Trophoblast cell (in vitro differentiated cells and primary cell): Measurements from ENCODE around the gene CFAP92.

ENCODE experiments used
- DNase-seq, 2 donors: peaks; one replicate each; pipeline ENCODE4 v3.0.0-alpha.2; 2016
- H2AFZ ChIP-seq: 2 replicates; pipeline ENCODE4 v1.6.1; 2013; ENCODE audit warnings: low read length, moderate library complexity, mild to moderate bottlenecking; ENCODE audit not compliant: insufficient read depth, poor library complexity
- H2AK5ac ChIP-seq: 2 replicates; pipeline ENCODE4 v1.6.1; 2013; ENCODE audit warnings: mild to moderate bottlenecking, low read length
- H2BK120ac ChIP-seq: 2 replicates; pipeline ENCODE4 v1.6.1; 2013; ENCODE audit warnings: low read length, mild to moderate bottlenecking, moderate library complexity; ENCODE audit not compliant: insufficient read depth, poor library complexity
- H2BK12ac ChIP-seq: 2 replicates; pipeline ENCODE4 v1.6.1; 2013; ENCODE audit warnings: mild to moderate bottlenecking, low read length, moderate library complexity
- H2BK5ac ChIP-seq: 2 replicates; pipeline ENCODE4 v1.6.1; 2013; ENCODE audit warnings: low read length, low read depth, moderate library complexity, mild to moderate bottlenecking; ENCODE audit not compliant: poor library complexity
- H3K14ac ChIP-seq: 2 replicates; pipeline ENCODE4 v1.6.1; 2013; ENCODE audit warnings: mild to moderate bottlenecking, low read length
- H3K18ac ChIP-seq: 2 replicates; pipeline ENCODE4 v1.6.1; 2013; ENCODE audit warnings: mild to moderate bottlenecking, low read length
- H3K23ac ChIP-seq: 2 replicates; pipeline ENCODE4 v1.6.1; 2013; ENCODE audit warnings: low read length
- H3K27ac ChIP-seq: 2 replicates; pipeline ENCODE4 v1.5.1; 2013; ENCODE audit warnings: low read depth, mild to moderate bottlenecking, inconsistent platforms, low read length, moderate library complexity
- H3K27me3 ChIP-seq: 2 replicates; pipeline ENCODE4 v1.6.1; 2013; ENCODE audit warnings: inconsistent platforms, mild to moderate bottlenecking, low read length, moderate library complexity; ENCODE audit not compliant: insufficient read depth
- H3K36me3 ChIP-seq, 2 experiments: 1 replicate in 1 of 2; 2 replicates in 1 of 2; pipeline ENCODE4 v1.6.1; 2013; ENCODE audit warnings: low read length in 2 of 2, mild to moderate bottlenecking in 2 of 2, moderate library complexity in 1 of 2; ENCODE audit not compliant: insufficient read depth in 2 of 2, control insufficient read depth in 1 of 2
- H3K4ac ChIP-seq: 2 replicates; pipeline ENCODE4 v1.6.1; 2013; ENCODE audit warnings: low read depth, mild to moderate bottlenecking, low read length, moderate library complexity
- H3K4me1 ChIP-seq, 2 experiments: 1 replicate in 1 of 2; 2 replicates in 1 of 2; pipeline ENCODE4 v1.6.1; 2013; ENCODE audit warnings: low read length in 2 of 2, mild to moderate bottlenecking in 2 of 2, moderate library complexity in 1 of 2; ENCODE audit not compliant: insufficient read depth in 2 of 2, control insufficient read depth in 1 of 2
- H3K4me2 ChIP-seq: 2 replicates; pipeline ENCODE4 v1.6.1; 2013; ENCODE audit warnings: inconsistent platforms, mild to moderate bottlenecking, low read length, moderate library complexity
- H3K4me3 ChIP-seq: 2 replicates; pipeline ENCODE4 v1.5.1; 2013; ENCODE audit warnings: mild to moderate bottlenecking, low read depth, low read length, inconsistent platforms
- H3K79me1 ChIP-seq: one replicate; pipeline ENCODE4 v1.6.1; 2013; ENCODE audit warnings: low read length
- H3K79me2 ChIP-seq: 2 replicates; pipeline ENCODE4 v1.6.1; 2013; ENCODE audit warnings: low read length, mild to moderate bottlenecking; ENCODE audit not compliant: control insufficient read depth, insufficient read depth, poor library complexity
- H3K9ac ChIP-seq: 2 replicates; pipeline ENCODE4 v1.6.1; 2013; ENCODE audit warnings: mild to moderate bottlenecking, low read length
- H3K9me3 ChIP-seq: 2 replicates; pipeline ENCODE4 v1.6.1; 2013; ENCODE audit warnings: low read depth, mild to moderate bottlenecking, control low read depth, inconsistent platforms, low read length; ENCODE audit not compliant: insufficient read depth
- H4K12ac ChIP-seq: 2 replicates; pipeline ENCODE4 v1.6.1; 2013; ENCODE audit warnings: low read depth, mild to moderate bottlenecking, low read length, moderate library complexity
- H4K8ac ChIP-seq: 2 replicates; pipeline ENCODE4 v1.6.1; 2013; ENCODE audit warnings: low read depth, mild to moderate bottlenecking, low read length, moderate library complexity
- H4K91ac ChIP-seq: one replicate; pipeline ENCODE4 v1.6.1; 2013; ENCODE audit warnings: low read depth, mild to moderate bottlenecking, low read length, moderate library complexity
- WGBS: extraction: QIAGEN DNeasy Blood & Tissue Kit; methylation state at CpG from one replicate; pipeline ENCODE4 v1.1.7; 2013; ENCODE audit warnings: missing lambda C conversion rate; ENCODE audit not compliant: insufficient read length, insufficient coverage; ENCODE audit errors: extremely low coverage; 5-methylcytosine and 5-hydroxymethylcytosine counted together

CFAP92 gene

DNA sequence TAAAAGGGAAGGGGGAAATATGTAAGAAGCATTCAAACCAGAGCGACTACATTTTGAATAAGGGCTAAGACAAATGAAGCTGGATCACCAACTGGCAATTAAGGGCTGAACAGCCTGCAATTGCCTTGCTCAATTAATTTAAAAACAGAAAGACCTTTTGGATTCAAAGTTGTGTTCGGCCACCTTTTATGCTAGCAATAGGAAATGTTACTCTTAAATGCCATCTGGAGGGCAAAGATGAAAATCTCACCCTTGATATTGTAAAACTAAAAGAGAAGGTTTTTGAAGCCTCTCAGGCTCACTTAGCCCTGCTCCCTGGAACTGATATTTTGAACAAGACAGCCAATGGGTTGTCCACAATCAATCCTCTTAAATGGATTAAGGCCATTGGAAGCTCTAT, 70.3 kb downstream of the CFAP92 start:
- Histone ChIP-seq H4K91ac (no peak overlapping the region), H3K4me3 (no peak overlapping the region), H2BK12ac (no peak overlapping the region), H3K27me3 (no peaks in the 10 kb centered on the region), H4K12ac (no peak overlapping the region), H3K4me2 (no peak overlapping the region), H3K4me1 (no peaks in the 10 kb centered on the region), H3K4ac (no peak overlapping the region), H3K79me2 (no peaks in the 10 kb centered on the region), H2BK5ac (no peak overlapping the region), H2BK120ac (no peak overlapping the region), H3K9me3 (peaks cover 20% of the 10 kb centered on the region), H4K8ac (no peak overlapping the region), H3K14ac (no peak overlapping the region), H3K79me1 (no peaks in the 10 kb centered on the region), H3K18ac (no peak overlapping the region), H3K23ac (no peak overlapping the region), H3K27ac (no peak overlapping the region), H2AK5ac (no peak overlapping the region), H3K9ac (no peak overlapping the region), H3K36me3 (peaks cover 0 to 3% of the 10 kb centered on the region in 2 experiments), H2AFZ (no peak overlapping the region)
- DNase-seq = no peak
- WGBS = no CpG with 5 or more reads among the region's 2 CpGs

DNA sequence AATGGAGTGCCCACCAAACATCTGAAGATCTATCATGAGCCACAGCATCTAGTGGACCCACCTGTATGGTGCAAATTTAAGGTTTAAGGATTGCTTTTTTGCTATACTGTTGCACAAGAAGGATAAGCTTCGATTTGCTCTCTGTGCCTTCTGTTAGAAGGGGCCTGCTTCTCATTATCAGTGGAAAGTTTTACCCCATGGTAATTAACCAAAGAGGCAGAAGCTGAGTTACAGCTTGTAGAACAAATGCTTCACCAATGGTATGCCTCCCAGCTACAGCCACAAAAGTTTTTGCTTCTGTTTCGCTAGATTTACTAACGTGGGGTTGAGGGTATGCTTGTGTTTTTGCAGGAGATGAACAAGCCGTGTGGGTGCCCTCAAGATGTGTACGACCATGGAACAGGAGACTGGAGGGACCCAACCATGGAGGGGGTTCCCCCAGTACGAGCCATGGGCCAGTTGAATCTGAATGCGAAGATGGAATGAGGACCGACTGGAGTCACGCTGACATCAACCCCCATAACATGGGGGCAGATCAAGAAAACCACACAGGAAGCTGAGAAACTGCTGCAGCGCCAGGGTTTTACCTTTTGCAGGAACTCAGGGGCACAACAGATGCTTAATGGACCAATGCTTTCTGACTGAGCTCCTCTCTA, 70.9 kb downstream of the CFAP92 start:
- no peak overlapping the region for H4K91ac ChIP-seq
- H4K12ac ChIP-seq = no peak overlapping the region
- no peak overlapping the region for H3K4me3 ChIP-seq
- no peak overlapping the region for H3K27ac ChIP-seq
- peaks cover 20% of the 10 kb centered on the region for H3K9me3 ChIP-seq
- H3K14ac ChIP-seq = no peak overlapping the region
- H3K18ac ChIP-seq = no peak overlapping the region
- no peak overlapping the region for H2BK5ac ChIP-seq
- no peak overlapping the region for H3K4me2 ChIP-seq
- no peak overlapping the region for H3K4ac ChIP-seq
- no peak overlapping the region for H3K23ac ChIP-seq
- H2AK5ac ChIP-seq = no peak overlapping the region
- no peak overlapping the region for H2BK12ac ChIP-seq
- H3K79me2 ChIP-seq = no peaks in the 10 kb centered on the region
- no peak overlapping the region for H4K8ac ChIP-seq
- no peak overlapping the region for H3K9ac ChIP-seq
- no peak overlapping the region for H2AFZ ChIP-seq
- H3K36me3 ChIP-seq = peaks cover 0 to 3% of the 10 kb centered on the region in 2 experiments
- no peaks in the 10 kb centered on the region for H3K27me3 ChIP-seq
- H2BK120ac ChIP-seq = no peak overlapping the region
- DNase-seq = no peak
- WGBS = no CpG with 5 or more reads among the region's 10 CpGs
- H3K79me1 ChIP-seq = no peaks in the 10 kb centered on the region
- H3K4me1 ChIP-seq = no peaks in the 10 kb centered on the region

DNA sequence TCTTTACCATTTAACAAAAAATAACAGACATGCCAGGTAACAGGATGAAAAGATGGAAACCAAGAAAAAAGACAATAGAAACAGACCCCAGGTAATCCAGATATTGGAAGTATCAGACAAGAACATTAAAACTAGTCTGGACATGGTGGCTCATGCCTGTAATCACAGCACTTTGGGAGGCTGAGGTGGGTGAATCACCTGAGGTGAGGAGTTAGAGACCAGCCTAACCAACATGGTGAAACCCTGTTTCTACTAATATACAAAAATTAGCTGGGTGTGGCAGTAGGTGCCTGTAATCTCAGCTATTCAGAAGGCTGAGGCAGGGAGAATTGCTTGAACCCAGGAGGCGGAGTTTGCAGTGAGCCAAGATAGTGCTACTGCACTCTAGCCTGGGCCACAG, 73.9 kb downstream of the CFAP92 start:
- Histone ChIP-seq H3K18ac (no peak overlapping the region), H4K12ac (no peak overlapping the region), H4K8ac (no peak overlapping the region), H3K9ac (no peak overlapping the region), H2BK120ac (no peak overlapping the region), H3K79me1 (no peaks in the 10 kb centered on the region), H3K79me2 (no peaks in the 10 kb centered on the region), H3K4me3 (no peak overlapping the region), H3K4me2 (no peak overlapping the region), H2AFZ (no peak overlapping the region), H3K14ac (no peak overlapping the region), H2BK12ac (no peak overlapping the region), H3K27ac (no peak overlapping the region), H3K27me3 (no peaks in the 10 kb centered on the region), H2BK5ac (no peak overlapping the region), H3K9me3 (peaks cover 18% of the 10 kb centered on the region), H3K4me1 (no peaks in the 10 kb centered on the region), H3K4ac (no peak overlapping the region), H4K91ac (no peak overlapping the region), H3K23ac (no peak overlapping the region), H2AK5ac (no peak overlapping the region), H3K36me3 (peaks cover 6 to 15% of the 10 kb centered on the region in 2 experiments)
- WGBS = no CpG with 5 or more reads among the region's 1 CpG
- no peak for DNase-seq

DNA sequence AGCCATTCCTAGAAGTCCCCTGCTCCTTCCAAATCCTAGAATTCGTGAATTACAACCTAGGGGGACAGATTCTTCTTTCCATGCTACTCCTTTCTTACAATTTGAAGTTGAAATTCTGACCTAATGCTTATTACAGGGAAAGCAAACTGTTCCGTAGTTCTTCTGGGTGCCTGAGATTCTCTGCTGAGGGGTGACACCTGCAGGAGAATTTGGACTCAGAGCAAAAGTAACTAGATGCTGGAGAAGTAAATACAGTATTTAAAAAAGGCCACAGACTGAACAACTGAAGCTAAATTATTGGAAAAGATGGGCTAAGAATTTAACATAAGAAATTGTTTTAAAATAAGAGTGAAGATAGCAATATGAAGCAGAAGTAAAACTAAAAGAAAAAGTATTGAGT, 76.6 kb downstream of the CFAP92 start:
- DNase-seq = no peak
- Histone ChIP-seq H3K4me1 (no peaks in the 10 kb centered on the region), H2AFZ (no peak overlapping the region), H2BK12ac (no peak overlapping the region), H3K27me3 (no peaks in the 10 kb centered on the region), H3K79me2 (no peaks in the 10 kb centered on the region), H3K18ac (no peak overlapping the region), H2AK5ac (no peak overlapping the region), H3K4me3 (no peak overlapping the region), H3K9me3 (peaks cover 12% of the 10 kb centered on the region), H3K23ac (no peak overlapping the region), H2BK5ac (no peak overlapping the region), H3K9ac (no peak overlapping the region), H3K14ac (no peak overlapping the region), H3K4me2 (no peak overlapping the region), H3K79me1 (no peaks in the 10 kb centered on the region), H3K36me3 (peaks cover 26 to 42% of the 10 kb centered on the region in 2 experiments), H4K8ac (no peak overlapping the region), H4K12ac (no peak overlapping the region), H4K91ac (no peak overlapping the region), H2BK120ac (no peak overlapping the region), H3K27ac (no peak overlapping the region), H3K4ac (no peak overlapping the region)
- WGBS = no CpG with 5 or more reads among the region's 2 CpGs
